Esophagus squamous epithelium (tissue), 4 donors: ENCODE measurements around the gene WDR43.

Experiments used
- CTCF ChIP-seq, 6 experiments: fragments of 450-650 bp in 4 of 6; fragments of 200-600 bp in 2 of 6; sonication (generic) in 2 of 6; IDR thresholded peaks; one replicate each; pipeline ENCODE4 v1.5.1; 2016 to 2019; ENCODE audit warnings: antibody characterized with exemption in 6 of 6, mild to moderate bottlenecking in 4 of 6, moderate library complexity in 4 of 6
- POLR2A ChIP-seq, 4 donors: fragments of 450-650 bp; IDR thresholded peaks; one replicate each; pipeline ENCODE4 v1.6.1; 2017; ENCODE audit warnings: antibody characterized with exemption in 4 of 4, mild to moderate bottlenecking in 4 of 4, moderate library complexity in 3 of 4

GRCh38 chr2:28994679-28995078, 100.2 kb downstream of the WDR43 start:
- TF ChIP-seq POLR2A (IDR thresholded peaks at IDR 0.05) (no peak), CTCF (IDR thresholded peaks at IDR 0.05) (no peak)
